HepG2 (cell line): ENCODE data around the gene PIGV. TPM values are rescaled to one million over a fixed set of nuclear protein-coding genes. Genes with fewer than 3 reads are reported as not detected.

ENCODE experiments used
- ESRRA ChIP-seq: sonication (generic); formaldehyde crosslinking; IDR thresholded peaks from 2 replicates; pipeline ENCODE4 v1.5.1; 2020; ENCODE audit warnings: mild to moderate bottlenecking, low read depth, missing genetic modification reagents
- FOXA1 ChIP-seq, 2 experiments: fragments of 450-650 bp in 1 of 2; sonication (generic) in 1 of 2; formaldehyde crosslinking in 1 of 2; IDR thresholded peaks; 2 replicates each; pipeline versions ENCODE4 v1.4.0 to v1.6.1; 2016 to 2020; ENCODE audit warnings: missing genetic modification reagents in 1 of 2
- GATA4 ChIP-seq: sonication (generic); IDR thresholded peaks from 2 replicates; pipeline ENCODE4 v1.6.1; 2016; ENCODE audit warnings: antibody characterized with exemption, low read depth, borderline replicate concordance
- KAT2B ChIP-seq: fragments of 150-350 bp; IDR thresholded peaks from 2 replicates; pipeline ENCODE4 v1.6.1; 2014; ENCODE audit warnings: low read depth, low read length, borderline replicate concordance
- LCORL ChIP-seq, 2 experiments: fragments of 450-650 bp in 1 of 2; sonication (generic) in 1 of 2; formaldehyde crosslinking in 1 of 2; IDR thresholded peaks; 2 replicates each; pipeline versions ENCODE4 v1.5.0 to v1.6.1; 2017 to 2020; ENCODE audit warnings: antibody characterized with exemption in 1 of 2, missing genetic modification reagents in 1 of 2
- PPARG ChIP-seq: conservative IDR thresholded peaks from 2 replicates; pipeline ENCODE4 v1.6.1; 2016; ENCODE audit warnings: missing biosample characterization, missing genetic modification reagents
- ZBTB3 ChIP-seq: sonication (generic); formaldehyde crosslinking; IDR thresholded peaks from 2 replicates; pipeline ENCODE4 v1.4.0; 2020; ENCODE audit warnings: low read depth, mild to moderate bottlenecking, moderate library complexity, missing genetic modification reagents, borderline replicate concordance
- ZIK1 ChIP-seq: sonication (generic); formaldehyde crosslinking; IDR thresholded peaks from 2 replicates; pipeline ENCODE4 v1.5.0; 2020; ENCODE audit warnings: mild to moderate bottlenecking, low read depth, missing genetic modification reagents, borderline replicate concordance
- ZNF136 ChIP-seq: sonication (generic); formaldehyde crosslinking; IDR thresholded peaks from 2 replicates; pipeline ENCODE4 v1.8.1; 2022; ENCODE audit warnings: low read depth, mild to moderate bottlenecking, moderate library complexity, missing genetic modification reagents
- ZNF296 ChIP-seq: sonication (generic); formaldehyde crosslinking; conservative IDR thresholded peaks from 2 replicates; pipeline ENCODE4 v1.5.0; 2020; ENCODE audit warnings: mild to moderate bottlenecking, missing genetic modification reagents
- ZNF3 ChIP-seq: IDR thresholded peaks from 2 replicates; pipeline ENCODE4 v1.7.0; 2017; ENCODE audit warnings: inconsistent platforms
- ZNF563 ChIP-seq: sonication (generic); formaldehyde crosslinking; IDR thresholded peaks from 2 replicates; pipeline ENCODE4 v1.8.0; 2022; ENCODE audit warnings: mild to moderate bottlenecking, moderate library complexity, missing genetic modification reagents
- ZNF567 ChIP-seq: sonication (generic); formaldehyde crosslinking; IDR thresholded peaks from 2 replicates; pipeline ENCODE4 v1.8.1; 2023; ENCODE audit warnings: mild to moderate bottlenecking, missing genetic modification reagents, borderline replicate concordance
- polyA plus RNA-seq, 8 experiments: library from polyadenylated mRNA; depleted of rRNA in 3 of 8; stranded (reverse) in 7 of 8; unstranded in 1 of 8; fragments of >200 nt; fragmentation: Illumina TruSeq in 4 of 8; extraction: Trizol in 4 of 8; gene quantifications; 2 replicates each; pipeline versions ENCODE4 v1.2.1 to v1.2.3, GENCODE V29; 2011 to 2016; ENCODE audit warnings: low read depth in 4 of 8, missing spikeins in 1 of 8, mixed read lengths in 1 of 8; ENCODE audit not compliant: insufficient read depth in 1 of 8
- total RNA-seq, 5 experiments: library from RNA; depleted of rRNA; stranded (reverse); fragments of >200 nt; fragmentation: Illumina TruSeq; extraction: Trizol; gene quantifications; 2 replicates each; pipeline ENCODE4 v1.2.3, GENCODE V29; 2016; ENCODE audit warnings: low read depth in 1 of 5
- TF ChIP-seq, protein P1 (sequence below): sonication (generic); formaldehyde crosslinking; conservative IDR thresholded peaks from 2 replicates; pipeline ENCODE4 v1.8.0; 2022; ENCODE audit warnings: missing genetic modification reagents
- TF ChIP-seq, protein P2 (sequence below): sonication (generic); formaldehyde crosslinking; IDR thresholded peaks from 2 replicates; pipeline ENCODE4 v1.4.0; 2020; ENCODE audit warnings: mild to moderate bottlenecking, missing genetic modification reagents
- TF ChIP-seq, protein P3 (sequence below): sonication (generic); formaldehyde crosslinking; IDR thresholded peaks from 2 replicates; pipeline ENCODE4 v1.4.0; 2020; ENCODE audit warnings: missing genetic modification reagents
- TF ChIP-seq, protein P4 (sequence below): sonication (generic); formaldehyde crosslinking; IDR thresholded peaks from 2 replicates; pipeline ENCODE4 v1.4.0; 2020; ENCODE audit warnings: missing genetic modification reagents, mild to moderate bottlenecking, borderline replicate concordance

The PIGV gene
- total and polyA plus RNA-seq, 2 of the 13 experiments (the other 11 are each of a cell fraction or from before 2014, with no cell fraction given) = 13.5 to 22.7 TPM

DNA sequence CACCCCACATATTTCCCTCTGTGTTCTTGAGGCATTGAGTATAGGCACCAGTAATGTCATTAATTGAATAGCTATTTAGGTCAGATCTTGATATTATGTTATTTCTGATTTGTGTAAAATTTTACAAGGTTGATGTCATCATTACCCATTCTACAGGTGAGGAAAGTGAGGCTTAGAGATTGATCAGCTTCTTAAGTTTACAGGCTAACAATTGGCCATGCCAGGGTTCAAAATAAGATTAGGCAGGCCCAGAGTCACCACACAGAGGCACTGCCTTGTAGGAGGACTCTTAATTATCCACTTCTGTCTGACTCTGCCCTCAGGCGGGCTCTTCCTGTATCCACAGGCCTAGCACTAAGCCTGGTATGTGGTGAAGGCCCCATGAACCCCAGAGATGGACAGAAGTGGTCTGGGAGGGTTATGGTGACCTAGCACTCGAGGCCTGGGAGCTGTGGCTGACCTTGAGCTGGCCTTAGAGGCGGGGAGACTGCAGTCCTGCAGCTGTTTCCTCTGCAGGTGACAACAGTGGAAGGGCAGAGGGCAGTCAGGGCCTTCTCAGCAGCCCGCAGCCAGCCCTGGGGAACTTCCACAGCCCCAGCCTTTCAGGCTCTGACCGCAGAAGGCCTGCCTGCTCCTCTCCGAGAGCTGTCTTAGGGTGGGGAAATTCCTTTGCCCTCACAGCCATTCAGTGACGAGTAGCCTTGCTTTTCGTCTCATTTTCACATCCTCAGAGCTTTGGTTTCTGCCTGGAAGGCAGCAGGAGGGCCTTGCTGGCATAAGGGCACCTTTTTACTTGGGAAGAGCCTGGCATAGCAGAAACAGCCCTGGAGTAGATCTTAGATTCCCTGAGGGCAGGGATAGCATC lies 51.0 kb downstream of the PIGV start (continued):
- TF ChIP-seq PPARG (CRISPR knock-in tag) (no peak), GATA4 (no peak), ZNF296 (no peak), ZNF3 (CRISPR knock-in tag) (no peak), ZNF563 (CRISPR knock-in tag) (no peak), ESRRA (peak; percentile 98), ZBTB3 (CRISPR knock-in tag) (no peak), ZIK1 (no peak), KAT2B (no peak), ZNF136 (CRISPR knock-in tag) (no peak), FOXA1 (IDR thresholded peaks at IDR 0.05) (no peak), FOXA1 (CRISPR knock-in tag; IDR thresholded peaks at IDR 0.05) (0 out of 2 replicates have a peak, but pooled peaks have one; percentile 28), LCORL (IDR thresholded peaks at IDR 0.05) (no peak), LCORL (CRISPR knock-in tag; IDR thresholded peaks at IDR 0.05) (peak; percentile 55; the same call in 1 of the 2 replicates), ZNF567 (CRISPR knock-in tag) (no peak)
- TF ChIP-seq, protein P1, sequence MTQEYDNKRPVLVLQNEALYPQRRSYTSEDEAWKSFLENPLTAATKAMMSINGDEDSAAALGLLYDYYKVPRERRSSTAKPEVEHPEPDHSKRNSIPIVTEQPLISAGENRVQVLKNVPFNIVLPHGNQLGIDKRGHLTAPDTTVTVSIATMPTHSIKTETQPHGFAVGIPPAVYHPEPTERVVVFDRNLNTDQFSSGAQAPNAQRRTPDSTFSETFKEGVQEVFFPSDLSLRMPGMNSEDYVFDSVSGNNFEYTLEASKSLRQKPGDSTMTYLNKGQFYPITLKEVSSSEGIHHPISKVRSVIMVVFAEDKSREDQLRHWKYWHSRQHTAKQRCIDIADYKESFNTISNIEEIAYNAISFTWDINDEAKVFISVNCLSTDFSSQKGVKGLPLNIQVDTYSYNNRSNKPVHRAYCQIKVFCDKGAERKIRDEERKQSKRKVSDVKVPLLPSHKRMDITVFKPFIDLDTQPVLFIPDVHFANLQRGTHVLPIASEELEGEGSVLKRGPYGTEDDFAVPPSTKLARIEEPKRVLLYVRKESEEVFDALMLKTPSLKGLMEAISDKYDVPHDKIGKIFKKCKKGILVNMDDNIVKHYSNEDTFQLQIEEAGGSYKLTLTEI (CRISPR knock-in tag) = no peak
- TF ChIP-seq, protein P2, sequence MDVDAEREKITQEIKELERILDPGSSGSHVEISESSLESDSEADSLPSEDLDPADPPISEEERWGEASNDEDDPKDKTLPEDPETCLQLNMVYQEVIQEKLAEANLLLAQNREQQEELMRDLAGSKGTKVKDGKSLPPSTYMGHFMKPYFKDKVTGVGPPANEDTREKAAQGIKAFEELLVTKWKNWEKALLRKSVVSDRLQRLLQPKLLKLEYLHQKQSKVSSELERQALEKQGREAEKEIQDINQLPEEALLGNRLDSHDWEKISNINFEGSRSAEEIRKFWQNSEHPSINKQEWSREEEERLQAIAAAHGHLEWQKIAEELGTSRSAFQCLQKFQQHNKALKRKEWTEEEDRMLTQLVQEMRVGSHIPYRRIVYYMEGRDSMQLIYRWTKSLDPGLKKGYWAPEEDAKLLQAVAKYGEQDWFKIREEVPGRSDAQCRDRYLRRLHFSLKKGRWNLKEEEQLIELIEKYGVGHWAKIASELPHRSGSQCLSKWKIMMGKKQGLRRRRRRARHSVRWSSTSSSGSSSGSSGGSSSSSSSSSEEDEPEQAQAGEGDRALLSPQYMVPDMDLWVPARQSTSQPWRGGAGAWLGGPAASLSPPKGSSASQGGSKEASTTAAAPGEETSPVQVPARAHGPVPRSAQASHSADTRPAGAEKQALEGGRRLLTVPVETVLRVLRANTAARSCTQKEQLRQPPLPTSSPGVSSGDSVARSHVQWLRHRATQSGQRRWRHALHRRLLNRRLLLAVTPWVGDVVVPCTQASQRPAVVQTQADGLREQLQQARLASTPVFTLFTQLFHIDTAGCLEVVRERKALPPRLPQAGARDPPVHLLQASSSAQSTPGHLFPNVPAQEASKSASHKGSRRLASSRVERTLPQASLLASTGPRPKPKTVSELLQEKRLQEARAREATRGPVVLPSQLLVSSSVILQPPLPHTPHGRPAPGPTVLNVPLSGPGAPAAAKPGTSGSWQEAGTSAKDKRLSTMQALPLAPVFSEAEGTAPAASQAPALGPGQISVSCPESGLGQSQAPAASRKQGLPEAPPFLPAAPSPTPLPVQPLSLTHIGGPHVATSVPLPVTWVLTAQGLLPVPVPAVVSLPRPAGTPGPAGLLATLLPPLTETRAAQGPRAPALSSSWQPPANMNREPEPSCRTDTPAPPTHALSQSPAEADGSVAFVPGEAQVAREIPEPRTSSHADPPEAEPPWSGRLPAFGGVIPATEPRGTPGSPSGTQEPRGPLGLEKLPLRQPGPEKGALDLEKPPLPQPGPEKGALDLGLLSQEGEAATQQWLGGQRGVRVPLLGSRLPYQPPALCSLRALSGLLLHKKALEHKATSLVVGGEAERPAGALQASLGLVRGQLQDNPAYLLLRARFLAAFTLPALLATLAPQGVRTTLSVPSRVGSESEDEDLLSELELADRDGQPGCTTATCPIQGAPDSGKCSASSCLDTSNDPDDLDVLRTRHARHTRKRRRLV (CRISPR knock-in tag) = no peak
- TF ChIP-seq, protein P3, sequence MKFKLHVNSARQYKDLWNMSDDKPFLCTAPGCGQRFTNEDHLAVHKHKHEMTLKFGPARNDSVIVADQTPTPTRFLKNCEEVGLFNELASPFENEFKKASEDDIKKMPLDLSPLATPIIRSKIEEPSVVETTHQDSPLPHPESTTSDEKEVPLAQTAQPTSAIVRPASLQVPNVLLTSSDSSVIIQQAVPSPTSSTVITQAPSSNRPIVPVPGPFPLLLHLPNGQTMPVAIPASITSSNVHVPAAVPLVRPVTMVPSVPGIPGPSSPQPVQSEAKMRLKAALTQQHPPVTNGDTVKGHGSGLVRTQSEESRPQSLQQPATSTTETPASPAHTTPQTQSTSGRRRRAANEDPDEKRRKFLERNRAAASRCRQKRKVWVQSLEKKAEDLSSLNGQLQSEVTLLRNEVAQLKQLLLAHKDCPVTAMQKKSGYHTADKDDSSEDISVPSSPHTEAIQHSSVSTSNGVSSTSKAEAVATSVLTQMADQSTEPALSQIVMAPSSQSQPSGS = peak; percentile 42; the same call in 1 of the 2 replicates
- TF ChIP-seq, protein P4, sequence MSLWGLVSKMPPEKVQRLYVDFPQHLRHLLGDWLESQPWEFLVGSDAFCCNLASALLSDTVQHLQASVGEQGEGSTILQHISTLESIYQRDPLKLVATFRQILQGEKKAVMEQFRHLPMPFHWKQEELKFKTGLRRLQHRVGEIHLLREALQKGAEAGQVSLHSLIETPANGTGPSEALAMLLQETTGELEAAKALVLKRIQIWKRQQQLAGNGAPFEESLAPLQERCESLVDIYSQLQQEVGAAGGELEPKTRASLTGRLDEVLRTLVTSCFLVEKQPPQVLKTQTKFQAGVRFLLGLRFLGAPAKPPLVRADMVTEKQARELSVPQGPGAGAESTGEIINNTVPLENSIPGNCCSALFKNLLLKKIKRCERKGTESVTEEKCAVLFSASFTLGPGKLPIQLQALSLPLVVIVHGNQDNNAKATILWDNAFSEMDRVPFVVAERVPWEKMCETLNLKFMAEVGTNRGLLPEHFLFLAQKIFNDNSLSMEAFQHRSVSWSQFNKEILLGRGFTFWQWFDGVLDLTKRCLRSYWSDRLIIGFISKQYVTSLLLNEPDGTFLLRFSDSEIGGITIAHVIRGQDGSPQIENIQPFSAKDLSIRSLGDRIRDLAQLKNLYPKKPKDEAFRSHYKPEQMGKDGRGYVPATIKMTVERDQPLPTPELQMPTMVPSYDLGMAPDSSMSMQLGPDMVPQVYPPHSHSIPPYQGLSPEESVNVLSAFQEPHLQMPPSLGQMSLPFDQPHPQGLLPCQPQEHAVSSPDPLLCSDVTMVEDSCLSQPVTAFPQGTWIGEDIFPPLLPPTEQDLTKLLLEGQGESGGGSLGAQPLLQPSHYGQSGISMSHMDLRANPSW (CRISPR knock-in tag) = no peak
